NCI-H748 (cell line): ENCODE data around the gene GJC1.

Source experiments
- DNase-seq: peaks from one replicate; lab custom pipeline; 2025; ENCODE audit not compliant: unreplicated experiment; lab: John Stamatoyannopoulos, UW

The GJC1 gene

GRCh38 chr17:44804302-44805089 is 25.6 kb downstream of the GJC1 start:
- DNase-seq: no peak

- no peak for DNase-seq
Measured at GRCh38 chr17:44801880-44802279, 28.2 kb downstream of the GJC1 start.

- DNase-seq: no peak
Measured at GRCh38 chr17:44798356-44798755, 31.7 kb downstream of the GJC1 start.

GRCh38 chr17:44797802-44798201 is 32.3 kb downstream of the GJC1 start:
- DNase-seq: no peak

DNA sequence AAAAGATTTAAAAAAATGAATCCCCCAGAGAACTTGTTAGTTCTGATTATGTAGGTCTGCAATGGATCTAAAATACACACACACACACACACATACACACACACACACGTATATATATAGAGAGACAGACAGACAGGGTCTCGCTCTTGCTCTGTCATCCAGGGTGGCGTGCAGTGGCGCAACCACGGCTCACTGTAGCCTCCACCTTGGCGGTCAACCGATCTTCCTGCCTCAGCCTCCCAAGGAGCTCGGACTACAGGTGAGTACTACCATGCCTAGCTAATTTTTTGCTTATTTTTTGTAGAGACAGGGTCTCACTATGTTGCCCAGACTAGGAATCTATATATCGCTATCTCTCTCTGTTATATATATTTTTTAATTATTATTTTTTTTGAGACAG is 33.4 kb downstream of the GJC1 start:
- no peak for DNase-seq

- no peak for DNase-seq
Measured at GRCh38 chr17:44795928-44796327, 34.2 kb downstream of the GJC1 start.

GRCh38 chr17:44795421-44795820 is 34.7 kb downstream of the GJC1 start:
- no peak for DNase-seq

- no peak for DNase-seq
Measured at GRCh38 chr17:44794851-44795413, 35.2 kb downstream of the GJC1 start.

GRCh38 chr17:44793885-44794842 is 35.9 kb downstream of the GJC1 start:
- no peak for DNase-seq

GRCh38 chr17:44792276-44792675 is 37.8 kb downstream of the GJC1 start:
- no peak for DNase-seq

DNA sequence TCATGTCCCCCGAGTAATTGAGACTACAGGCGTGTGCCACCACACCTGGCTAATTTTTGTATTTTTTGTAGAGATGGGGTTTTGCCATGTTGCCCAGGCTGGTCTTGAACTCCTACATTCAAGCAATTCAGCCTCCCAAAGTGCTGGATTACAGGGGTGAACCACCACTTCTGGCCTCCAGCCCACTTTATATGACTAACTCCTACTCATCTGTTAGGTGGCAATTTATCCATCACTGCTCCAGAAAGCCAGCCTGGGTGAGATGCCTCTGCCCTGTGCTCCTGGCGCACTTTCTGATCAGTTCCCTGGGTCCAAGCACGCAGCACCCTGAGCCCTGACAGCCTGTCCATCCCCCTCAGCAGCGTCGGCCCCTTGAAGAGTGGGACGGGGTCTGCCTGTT is 41.9 kb downstream of the GJC1 start:
- no peak for DNase-seq

DNA sequence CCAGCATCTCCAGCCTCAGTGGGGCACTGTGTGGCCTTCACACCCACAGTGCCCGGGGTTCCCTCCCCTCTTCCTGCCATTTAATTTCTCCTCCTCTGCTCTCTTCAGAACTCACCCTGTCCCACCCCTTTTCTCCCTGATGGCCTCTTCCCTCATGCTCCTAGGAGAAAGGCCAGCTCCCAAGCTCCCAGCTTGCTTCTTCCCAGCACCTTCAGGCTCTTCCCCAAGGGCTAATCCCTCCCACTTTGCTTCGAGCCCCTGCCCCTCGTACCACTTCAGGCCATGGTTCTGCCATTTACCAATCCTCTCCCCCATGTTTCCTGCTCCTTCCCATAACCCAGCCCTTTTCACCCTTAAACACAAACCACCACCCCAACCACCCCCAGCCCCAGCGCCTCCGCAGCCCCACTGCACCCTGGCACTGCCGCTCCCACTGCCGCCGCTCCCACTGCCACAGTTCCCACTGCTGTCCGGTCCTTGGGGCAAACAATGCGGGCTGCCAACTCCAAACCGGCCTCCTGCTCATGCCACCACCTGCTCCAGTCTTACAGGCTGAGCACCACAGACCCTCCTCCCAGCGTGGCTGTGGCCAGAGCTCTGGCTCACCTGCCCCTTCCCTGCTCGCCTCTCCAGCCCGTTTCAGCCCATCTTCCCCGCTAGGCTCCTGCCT is 42.7 kb downstream of the GJC1 start:
- no peak for DNase-seq

GRCh38 chr17:44786551-44787081 is 43.5 kb downstream of the GJC1 start:
- no peak for DNase-seq

DNA sequence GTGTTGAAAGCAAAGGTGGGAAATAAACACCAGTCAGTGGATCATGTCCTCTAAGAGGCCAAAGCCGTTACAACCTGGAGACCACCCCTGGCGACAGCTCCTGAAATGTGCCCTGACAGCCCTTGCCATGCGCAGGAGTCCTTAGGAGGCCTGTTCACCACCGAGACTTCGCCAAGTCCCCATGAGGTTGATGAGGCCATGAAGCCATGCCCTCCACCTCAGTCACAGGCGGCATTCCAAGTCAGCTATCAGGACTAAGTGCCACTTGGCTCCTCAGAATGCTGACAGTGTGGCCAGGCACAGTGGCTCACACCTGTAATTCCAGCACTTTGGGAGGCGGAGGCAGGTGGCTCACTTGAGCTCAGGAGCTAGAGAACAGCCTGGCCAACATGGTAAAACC is 44.2 kb downstream of the GJC1 start:
- DNase-seq: no peak

- no peak for DNase-seq
Measured at GRCh38 chr17:44782326-44782850, 47.7 kb downstream of the GJC1 start.

GRCh38 chr17:44781551-44782325 is 48.3 kb downstream of the GJC1 start:
- DNase-seq: peak; percentile 39

GRCh38 chr17:44780845-44781480 is 49.1 kb downstream of the GJC1 start:
- no peak for DNase-seq

DNA sequence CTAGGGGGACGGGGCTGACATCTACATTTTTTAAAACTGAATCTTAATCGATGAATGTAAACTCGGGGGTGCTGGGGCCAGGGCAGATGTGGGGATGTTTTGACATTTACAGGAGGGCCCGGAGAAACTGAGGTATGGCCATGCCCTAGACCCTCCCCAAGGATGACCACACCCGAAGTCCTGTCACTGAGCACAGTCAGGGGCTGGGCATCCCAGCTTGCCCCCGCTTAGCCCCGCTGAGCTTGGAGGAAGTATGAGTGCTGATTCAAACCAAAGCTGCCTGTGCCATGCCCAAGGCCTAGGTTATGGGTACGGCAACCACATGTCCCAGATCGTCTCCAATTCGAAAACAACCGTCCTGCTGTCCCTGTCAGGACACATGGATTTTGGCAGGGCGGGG is 49.9 kb downstream of the GJC1 start:
- DNase-seq: no peak

GRCh38 chr17:44779211-44780025 is 50.7 kb downstream of the GJC1 start:
- DNase-seq: peak; percentile 66
